Left renal cortex interstitium (tissue), 4 donors: ENCODE results near the gene COMMD2. TPM values are rescaled to one million over a fixed set of nuclear protein-coding genes. Genes with fewer than 3 reads are reported as not detected.

Experiments
- DNase-seq, 4 donors: peaks; one replicate each; pipeline ENCODE4 v3.0.0-alpha.2; 2013; ENCODE audit warnings: low read depth in 4 of 4, low spot score in 2 of 4, missing footprints in 1 of 4
- polyA plus RNA-seq, 4 donors: library from polyadenylated mRNA; unstranded; fragments of 120-200 nt; gene quantifications; one replicate each; pipeline ENCODE4 v1.2.1, GENCODE V29; 2013; ENCODE audit not compliant: insufficient read length in 4 of 4

The COMMD2 gene
- polyA plus RNA-seq: 10 to 100 TPM; 55.5 to 62.1 (median 57.9) TPM

GRCh38 chr3:149752051-149752787, at the start of gene COMMD2:
Gene COMMD2 (minus strand): TSS chr3:149752489. CDS start chr3:149752444, 45 bp downstream.
- peak; percentile 68 to 82 (median 69) for DNase-seq

- DNase-seq: no peak
Observed at GRCh38 chr3:149801639-149802038, 49.4 kb upstream of the COMMD2 start.

- DNase-seq: no peak
Observed at GRCh38 chr3:149801195-149801594, 48.9 kb upstream of the COMMD2 start.

GRCh38 chr3:149800693-149801092, 48.4 kb upstream of the COMMD2 start:
- DNase-seq: no peak

- no peak for DNase-seq
Observed at GRCh38 chr3:149796026-149796425, 43.7 kb upstream of the COMMD2 start.

GRCh38 chr3:149792452-149793270, 40.4 kb upstream of the COMMD2 start, which contains the start of gene ANKUB1:
Gene ANKUB1 (minus strand): TSS chr3:149792554. CDS start chr3:149792366, 188 bp downstream.
- no peak for DNase-seq

- DNase-seq: no peak
Observed at GRCh38 chr3:149790698-149791097, 38.4 kb upstream of the COMMD2 start.

- DNase-seq: no peak
Observed at GRCh38 chr3:149790268-149790667, 38.0 kb upstream of the COMMD2 start.

- DNase-seq: no peak
Observed at GRCh38 chr3:149784064-149784704, 31.9 kb upstream of the COMMD2 start.

GRCh38 chr3:149783576-149783975, 31.3 kb upstream of the COMMD2 start:
- DNase-seq: no peak

GRCh38 chr3:149781741-149782140, 29.5 kb upstream of the COMMD2 start:
- no peak for DNase-seq

- DNase-seq: no peak
Observed at GRCh38 chr3:149781211-149781610, 28.9 kb upstream of the COMMD2 start.

- no peak for DNase-seq
Observed at GRCh38 chr3:149777414-149778214, 25.3 kb upstream of the COMMD2 start.

- no peak for DNase-seq
Observed at GRCh38 chr3:149776170-149776569, 23.9 kb upstream of the COMMD2 start.

GRCh38 chr3:149772861-149773260, 20.6 kb upstream of the COMMD2 start:
- no peak for DNase-seq

- peak in 1 of 4 donors; percentile 20 for DNase-seq
Observed at GRCh38 chr3:149771652-149772271, 19.5 kb upstream of the COMMD2 start.

GRCh38 chr3:149770246-149770645, 18.0 kb upstream of the COMMD2 start:
- DNase-seq: no peak

- DNase-seq: no peak
Observed at GRCh38 chr3:149768704-149769103, 16.4 kb upstream of the COMMD2 start.

GRCh38 chr3:149767720-149768119, 15.4 kb upstream of the COMMD2 start:
- DNase-seq: no peak
